ENCODE measurements around the gene CDON. TPM values are rescaled to one million over a fixed set of nuclear protein-coding genes. Genes with fewer than 3 reads are reported as not detected.

Gene CDON
- total RNA-seq, 1 donor from 2014 or later: 29.4 TPM

- no peak for TF ChIP-seq CTCF (IDR thresholded peaks at IDR 0.05)
- peaks cover 24% of the 10 kb centered on the region for H3K36me3 Mint-ChIP-seq (ENCODE audit: unreplicated experiment)
Measured at GRCh38 chr11:125978778-125979407, 83.8 kb downstream of the CDON start.

GRCh38 chr11:125978181-125978716, 84.4 kb downstream of the CDON start:
- DNase-seq (ENCODE audit: extremely low spot score, unreplicated experiment): no peak
- peaks cover 19% of the 10 kb centered on the region for H3K36me3 Mint-ChIP-seq (ENCODE audit: unreplicated experiment)
- no peak overlapping the region for H3K4me3 Mint-ChIP-seq (ENCODE audit: unreplicated experiment)
- H3K9me3 Mint-ChIP-seq (ENCODE audit: unreplicated experiment): no peaks in the 10 kb centered on the region
- no peak overlapping the region for H3K27ac Mint-ChIP-seq (ENCODE audit: unreplicated experiment)
- TF ChIP-seq CTCF (IDR thresholded peaks at IDR 0.05): no peak
- no peaks in the 10 kb centered on the region for H3K27me3 Mint-ChIP-seq (ENCODE audit: unreplicated experiment)
- H3K4me1 Mint-ChIP-seq (ENCODE audit: unreplicated experiment): peaks cover 18% of the 10 kb centered on the region

More at GRCh38 chr11:125978778-125979407, 83.8 kb downstream of the CDON start:
- Mint-ChIP-seq H3K9me3 (ENCODE audit: unreplicated experiment) (no peaks in the 10 kb centered on the region), H3K27ac (ENCODE audit: unreplicated experiment) (no peak overlapping the region), H3K4me1 (ENCODE audit: unreplicated experiment) (peaks cover 22% of the 10 kb centered on the region), H3K4me3 (ENCODE audit: unreplicated experiment) (no peak overlapping the region), H3K27me3 (ENCODE audit: unreplicated experiment) (no peaks in the 10 kb centered on the region)
- DNase-seq (ENCODE audit: extremely low spot score, unreplicated experiment): no peak

- Mint-ChIP-seq H3K9me3 (ENCODE audit: unreplicated experiment) (no peaks in the 10 kb centered on the region), H3K36me3 (ENCODE audit: unreplicated experiment) (peaks cover 13% of the 10 kb centered on the region), H3K4me3 (ENCODE audit: unreplicated experiment) (no peak overlapping the region), H3K27ac (ENCODE audit: unreplicated experiment) (no peak overlapping the region), H3K4me1 (ENCODE audit: unreplicated experiment) (peaks cover 18% of the 10 kb centered on the region), H3K27me3 (ENCODE audit: unreplicated experiment) (no peaks in the 10 kb centered on the region)
- no peak for TF ChIP-seq CTCF (IDR thresholded peaks at IDR 0.05)
- no peak for DNase-seq (ENCODE audit: extremely low spot score, unreplicated experiment)
Measured at GRCh38 chr11:125977333-125977732, 85.3 kb downstream of the CDON start.

GRCh38 chr11:125976156-125976555, 86.5 kb downstream of the CDON start:
- no peak for TF ChIP-seq CTCF (IDR thresholded peaks at IDR 0.05)
- Mint-ChIP-seq H3K4me1 (ENCODE audit: unreplicated experiment) (peaks cover 18% of the 10 kb centered on the region), H3K9me3 (ENCODE audit: unreplicated experiment) (no peaks in the 10 kb centered on the region), H3K4me3 (ENCODE audit: unreplicated experiment) (no peak overlapping the region), H3K36me3 (ENCODE audit: unreplicated experiment) (peaks cover 13% of the 10 kb centered on the region), H3K27me3 (ENCODE audit: unreplicated experiment) (no peaks in the 10 kb centered on the region), H3K27ac (ENCODE audit: unreplicated experiment) (no peak overlapping the region)
- DNase-seq (ENCODE audit: extremely low spot score, unreplicated experiment): no peak

GRCh38 chr11:125975634-125976033, 87.0 kb downstream of the CDON start:
- no peak for DNase-seq (ENCODE audit: extremely low spot score, unreplicated experiment)
- Mint-ChIP-seq H3K9me3 (ENCODE audit: unreplicated experiment) (no peaks in the 10 kb centered on the region), H3K4me1 (ENCODE audit: unreplicated experiment) (peaks cover 17% of the 10 kb centered on the region), H3K27me3 (ENCODE audit: unreplicated experiment) (no peaks in the 10 kb centered on the region), H3K4me3 (ENCODE audit: unreplicated experiment) (no peak overlapping the region), H3K36me3 (ENCODE audit: unreplicated experiment) (peaks cover 15% of the 10 kb centered on the region), H3K27ac (ENCODE audit: unreplicated experiment) (no peak overlapping the region)
- no peak for TF ChIP-seq CTCF (IDR thresholded peaks at IDR 0.05)

All from osteocyte (in vitro differentiated cells).